Left cardiac atrium (tissue), 4 donors: ENCODE data around the gene JPH4. TPM values are rescaled to one million over a fixed set of nuclear protein-coding genes. Genes with fewer than 3 reads are reported as not detected.

Experiments
- ATAC-seq, 2 donors: fragments of 200-7000 bp; cut with Tn5 transposase; one replicate each; pipeline ENCODE4 v1.9.1; 2020; ENCODE audit warnings: mild to moderate bottlenecking in 2 of 2, moderate library complexity in 2 of 2
- DNase-seq: peaks from one replicate; pipeline ENCODE4 v3.0.0-alpha.2; 2020
- intact Hi-C, 2 donors: fragments of 100-400 bp; cut with DNase I; formaldehyde crosslinking; loops; one replicate each; pipeline versions ENCODE4 v1.14.1 to v1.15.1; 2022 to 2023
- total RNA-seq, 2 donors: library from RNA; stranded (reverse); fragmentation: NEBNext Ultra II Directional; extraction: Animal tissue kit (Norgen Biotek cat#: 25700); gene quantifications; one replicate each; pipeline ENCODE4 v1.2.1, GENCODE V29; 2021
- donor health status: DM: no; HTN: yes; CAD: no.
- donor health status: DM: no; HTN: yes; CAD: no; lungs with severe emphysema.
- donor health status: DM: yes; HTN: yes; CAD: no.
- donor health status: Dilated cardiomyopathy.

JPH4 gene
- total RNA-seq, 2 donors from 2014 or later = 0.24 to 0.68 TPM

DNA sequence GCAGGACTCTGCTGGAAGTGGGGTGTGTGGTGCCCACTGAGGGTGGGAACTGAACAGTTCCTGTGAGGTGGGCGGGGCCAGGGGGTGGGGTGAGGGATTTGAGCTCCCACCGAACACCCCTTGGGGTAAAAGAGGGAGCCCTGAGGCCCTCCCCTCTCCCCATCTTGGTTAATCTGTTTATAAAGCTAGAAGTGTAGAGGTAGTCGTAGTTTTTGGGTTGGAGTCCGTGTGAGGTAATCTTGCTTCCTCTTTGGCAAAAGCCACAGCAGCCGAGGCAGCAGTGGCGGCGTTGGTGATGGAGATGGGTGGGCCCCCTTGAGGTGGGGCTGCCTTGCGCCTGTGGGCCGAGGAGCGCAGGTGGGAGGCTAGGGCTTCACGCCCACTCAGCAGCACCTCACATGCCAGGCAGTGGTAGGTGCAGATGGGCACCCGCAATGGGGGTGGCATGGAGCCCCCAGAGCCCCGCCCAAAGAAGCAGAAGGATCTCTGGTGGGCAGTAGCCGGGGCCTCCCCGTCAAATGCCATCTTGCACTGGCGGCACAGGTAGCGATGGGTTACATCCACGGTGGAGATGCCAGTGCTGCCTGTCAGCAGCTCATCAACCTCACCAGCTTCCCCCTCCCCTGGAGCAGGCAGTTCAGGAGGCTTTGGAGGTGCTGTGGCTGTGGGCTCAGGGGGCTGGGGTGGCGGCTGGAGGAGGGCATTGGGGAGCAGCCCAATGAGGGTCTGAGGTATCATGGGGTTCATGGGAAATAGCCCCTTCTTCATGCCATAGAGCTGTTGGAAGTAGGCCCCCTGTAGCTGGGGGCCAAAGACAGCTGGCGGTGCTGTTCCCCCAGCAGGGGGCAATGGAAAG, 56.6 kb downstream of the JPH4 start:
- no peak for DNase-seq
- no peak for ATAC-seq
- intact Hi-C loops = no loop called here

DNA sequence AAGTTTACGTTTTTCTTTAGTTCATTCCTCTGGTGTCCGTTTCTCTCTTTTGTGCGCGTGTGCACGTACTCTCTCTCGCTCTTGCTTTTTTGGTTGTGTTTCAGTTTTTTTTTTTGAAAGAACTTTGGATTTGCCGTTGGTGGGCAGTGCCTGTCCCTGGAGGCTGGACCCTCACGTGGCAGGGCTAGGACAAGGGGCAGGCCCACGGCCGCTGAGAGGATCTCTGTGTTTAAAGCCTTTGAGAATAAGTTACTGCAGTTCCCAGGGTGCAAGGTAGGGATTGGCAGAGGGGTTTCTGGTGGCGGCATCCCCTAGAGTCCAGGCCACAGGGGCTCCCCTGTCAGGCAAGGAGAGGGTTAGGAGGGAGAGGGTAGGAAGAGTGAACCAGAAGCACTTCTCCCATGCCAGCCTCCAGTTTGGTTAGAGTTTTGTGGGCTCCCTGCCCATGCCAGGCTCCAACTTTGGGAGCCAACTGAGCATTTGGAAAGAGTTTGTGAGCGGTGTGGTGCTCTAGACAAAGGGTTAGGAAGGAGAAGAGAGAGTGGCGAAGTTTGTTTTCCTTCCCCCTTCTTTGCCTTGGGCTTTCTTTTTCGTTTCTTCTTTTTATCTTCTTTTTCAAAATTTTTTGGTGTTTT, 57.6 kb downstream of the JPH4 start:
- intact Hi-C loops = no loop called here

DNA sequence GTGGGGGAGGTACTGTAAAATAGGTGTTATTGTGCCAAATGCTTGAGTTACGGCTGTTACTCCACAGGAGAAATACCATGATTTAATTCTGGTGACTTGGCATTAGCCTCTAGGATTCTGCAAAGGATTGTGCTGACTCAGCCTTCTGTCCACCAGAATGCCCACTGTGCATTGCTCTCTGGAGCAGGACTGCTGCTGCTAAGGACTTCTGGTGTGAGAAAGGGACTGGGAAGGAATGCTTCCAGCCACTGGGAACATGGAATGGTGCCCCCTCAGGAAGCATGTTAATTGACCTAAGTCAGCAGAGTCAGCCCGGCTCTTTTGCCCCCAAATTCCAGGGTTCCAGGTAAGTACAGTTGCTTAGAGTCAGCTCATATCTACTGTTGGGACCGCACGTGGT, 59.9 kb downstream of the JPH4 start:
- DNase-seq = no peak
- peak in 1 of 2 donors; percentile 17 for ATAC-seq
- intact Hi-C loops = no loop called here

More for the DNA sequence above, 57.6 kb downstream of the JPH4 start:
- ATAC-seq (no peak), DNase-seq (no peak)

Other genes with a start within 250 kb of the JPH4 start
- 10 to 100 TPM; 31.4 to 34.6 TPM for gene SLC22A17, start 225.9 kb downstream of the JPH4 start, total RNA-seq
- 10 to 100 TPM in 1 of 2 donors, 1 to 10 TPM in 1; 5.8 to 10.3 TPM for gene EFS, start 213.6 kb downstream of the JPH4 start, total RNA-seq
- not detected for gene IL25, start 206.0 kb downstream of the JPH4 start, total RNA-seq
- 1 to 10 TPM in 1 of 2 donors, under 1 TPM in 1; 0.44 to 1.4 TPM for gene CMTM5, start 201.7 kb downstream of the JPH4 start, total RNA-seq
- gene MYH6, start 170.5 kb downstream of the JPH4 start, total RNA-seq = over 10,000 TPM; 10,415 to 11,820 TPM
- 100 to 1,000 TPM; 175 to 201 TPM for gene MYH7, start 143.1 kb downstream of the JPH4 start, total RNA-seq
- 10 to 100 TPM; 20.1 to 23.6 TPM for gene NGDN, start 109.1 kb downstream of the JPH4 start, total RNA-seq
- gene ZFHX2, start 27.0 kb downstream of the JPH4 start, total RNA-seq = 1 to 10 TPM in 1 of 2 donors, under 1 TPM in 1; 0.89 to 1.3 TPM
- 10 to 100 TPM; 17.3 to 18.9 TPM for gene THTPA, start 22.5 kb downstream of the JPH4 start, total RNA-seq
- 10 to 100 TPM; 16.5 to 32.3 TPM for gene AP1G2, start 11.0 kb downstream of the JPH4 start, total RNA-seq
- not detected for gene DHRS2, start 57.6 kb upstream of the JPH4 start, total RNA-seq